ENCODE measurements around the gene NMNAT3.

The NMNAT3 gene

GRCh38 chr3:139633511-139633910 lies 44.3 kb downstream of the NMNAT3 start:
- no peaks in the 10 kb centered on the region for H3K4me1 ChIP-seq
- no peak overlapping the region for H3K4me2 ChIP-seq
- no peaks in the 10 kb centered on the region for H4K20me1 ChIP-seq
- H3K9me3 ChIP-seq (replicated peaks in 1 of 11): no peaks in the 10 kb centered on the region
- H3K36me3 ChIP-seq: no peaks in the 10 kb centered on the region
- H3K27me3 ChIP-seq: no peaks in the 10 kb centered on the region
- H3K9ac ChIP-seq: no peak overlapping the region
- no peak overlapping the region for H3K4me3 ChIP-seq
- no peak for TF ChIP-seq Cebpa-rat (IDR thresholded peaks at IDR 0.05)
- no peak overlapping the region for H3K27ac ChIP-seq

- H3K36me3 ChIP-seq: no peaks in the 10 kb centered on the region
- H3K9me3 ChIP-seq (replicated peaks in 1 of 11): no peaks in the 10 kb centered on the region
- no peak overlapping the region for H3K4me3 ChIP-seq
- TF ChIP-seq Cebpa-rat (IDR thresholded peaks at IDR 0.05): no peak
- H3K4me2 ChIP-seq: no peak overlapping the region
- no peaks in the 10 kb centered on the region for H3K27me3 ChIP-seq
- no peaks in the 10 kb centered on the region for H4K20me1 ChIP-seq
- H3K9ac ChIP-seq: no peak overlapping the region
- no peak overlapping the region for H3K27ac ChIP-seq
- H3K4me1 ChIP-seq: no peaks in the 10 kb centered on the region
Measured at GRCh38 chr3:139630542-139630941, 47.2 kb downstream of the NMNAT3 start.

- no peaks in the 10 kb centered on the region for H4K20me1 ChIP-seq
- no peaks in the 10 kb centered on the region for H3K9me3 ChIP-seq (replicated peaks in 1 of 11)
- H3K4me1 ChIP-seq: no peaks in the 10 kb centered on the region
- no peaks in the 10 kb centered on the region for H3K36me3 ChIP-seq
- no peak overlapping the region for H3K4me3 ChIP-seq
- H3K27ac ChIP-seq: no peak overlapping the region
- H3K4me2 ChIP-seq: no peak overlapping the region
- H3K27me3 ChIP-seq: no peaks in the 10 kb centered on the region
- no peak overlapping the region for H3K9ac ChIP-seq
- TF ChIP-seq Cebpa-rat (IDR thresholded peaks at IDR 0.05): no peak
Measured at GRCh38 chr3:139629033-139629432, 48.7 kb downstream of the NMNAT3 start.

- H3K9ac ChIP-seq: no peak overlapping the region
- no peak overlapping the region for H3K27ac ChIP-seq
- H3K4me3 ChIP-seq: no peak overlapping the region
- no peaks in the 10 kb centered on the region for H3K36me3 ChIP-seq
- H3K4me1 ChIP-seq: no peaks in the 10 kb centered on the region
- TF ChIP-seq Cebpa-rat (IDR thresholded peaks at IDR 0.05): no peak
- no peaks in the 10 kb centered on the region for H4K20me1 ChIP-seq
- no peaks in the 10 kb centered on the region for H3K9me3 ChIP-seq (replicated peaks in 1 of 11)
- H3K27me3 ChIP-seq: no peaks in the 10 kb centered on the region
- no peak overlapping the region for H3K4me2 ChIP-seq
Measured at GRCh38 chr3:139627759-139628158, 50.0 kb downstream of the NMNAT3 start.

- H3K4me1 ChIP-seq: peaks cover 0 to 13% (median 0%) of the 10 kb centered on the region in 10 experiments; a peak in 5 of 20 replicates
- no peaks in the 10 kb centered on the region for H4K20me1 ChIP-seq
- H3K27me3 ChIP-seq: no peaks in the 10 kb centered on the region
- no peak overlapping the region for H3K4me2 ChIP-seq
- H3K4me3 ChIP-seq: no peak overlapping the region
- TF ChIP-seq Cebpa-rat (IDR thresholded peaks at IDR 0.05): no peak
- H3K9ac ChIP-seq: no peak overlapping the region
- no peaks in the 10 kb centered on the region for H3K36me3 ChIP-seq
- no peaks in the 10 kb centered on the region for H3K9me3 ChIP-seq (replicated peaks in 1 of 11)
- H3K27ac ChIP-seq: no peak overlapping the region
Measured at GRCh38 chr3:139620438-139620837, 57.3 kb downstream of the NMNAT3 start.

GRCh38 chr3:139619484-139619883 lies 58.3 kb downstream of the NMNAT3 start:
- Histone ChIP-seq H3K27ac (no peak overlapping the region), H3K4me2 (peak overlapping the region in 6 of 11 experiments; percentile 4 to 34 (median 22); a peak in 8 of 22 replicates), H3K4me3 (no peak overlapping the region), H3K27me3 (no peaks in the 10 kb centered on the region), H4K20me1 (no peaks in the 10 kb centered on the region), H3K36me3 (no peaks in the 10 kb centered on the region), H3K4me1 (peaks cover 0 to 13% (median 0%) of the 10 kb centered on the region in 10 experiments; a peak in 5 of 20 replicates), H3K9me3 (replicated peaks in 1 of 11) (no peaks in the 10 kb centered on the region), H3K9ac (no peak overlapping the region)
- TF ChIP-seq Cebpa-rat (IDR thresholded peaks at IDR 0.05): no peak

- Histone ChIP-seq H3K4me3 (no peak overlapping the region), H3K9me3 (replicated peaks in 1 of 11) (no peaks in the 10 kb centered on the region), H3K36me3 (no peaks in the 10 kb centered on the region), H3K27ac (no peak overlapping the region), H3K27me3 (no peaks in the 10 kb centered on the region), H3K4me2 (no peak overlapping the region), H3K9ac (no peak overlapping the region), H3K4me1 (peaks cover 0 to 13% (median 0%) of the 10 kb centered on the region in 10 experiments; a peak in 5 of 20 replicates), H4K20me1 (no peaks in the 10 kb centered on the region)
- TF ChIP-seq Cebpa-rat (IDR thresholded peaks at IDR 0.05): no peak
Measured at GRCh38 chr3:139617672-139618268, 60.0 kb downstream of the NMNAT3 start.

- Histone ChIP-seq H3K9me3 (replicated peaks in 1 of 11) (0 out of 22 replicates have a peak, but pooled peaks cover 0 to 4% (median 0%) of the 10 kb centered on the region in 11 experiments), H3K4me1 (no peaks in the 10 kb centered on the region), H4K20me1 (no peaks in the 10 kb centered on the region), H3K4me2 (no peak overlapping the region), H3K27me3 (no peaks in the 10 kb centered on the region), H3K4me3 (no peak overlapping the region), H3K9ac (no peak overlapping the region), H3K36me3 (no peaks in the 10 kb centered on the region), H3K27ac (no peak overlapping the region)
- TF ChIP-seq Cebpa-rat (IDR thresholded peaks at IDR 0.05): no peak
Measured at GRCh38 chr3:139611528-139611927, 66.2 kb downstream of the NMNAT3 start.

- Histone ChIP-seq H4K20me1 (no peaks in the 10 kb centered on the region), H3K4me3 (no peak overlapping the region)
- no peak for TF ChIP-seq Cebpa-rat (IDR thresholded peaks at IDR 0.05)
Measured at GRCh38 chr3:139610886-139611285, 66.9 kb downstream of the NMNAT3 start.

GRCh38 chr3:139608924-139609323 lies 68.8 kb downstream of the NMNAT3 start:
- Histone ChIP-seq H3K9me3 (replicated peaks in 1 of 11) (0 out of 22 replicates have a peak, but pooled peaks cover 0 to 4% (median 0%) of the 10 kb centered on the region in 11 experiments), H3K4me3 (no peak overlapping the region), H3K36me3 (no peaks in the 10 kb centered on the region), H3K27me3 (no peaks in the 10 kb centered on the region), H4K20me1 (no peaks in the 10 kb centered on the region; a peak in 1 of 22 replicates), H3K27ac (no peak overlapping the region), H3K4me2 (no peak overlapping the region), H3K9ac (no peak overlapping the region), H3K4me1 (no peaks in the 10 kb centered on the region)
- TF ChIP-seq Cebpa-rat (IDR thresholded peaks at IDR 0.05): no peak

More at GRCh38 chr3:139610886-139611285, 66.9 kb downstream of the NMNAT3 start:
- Histone ChIP-seq H3K27ac (no peak overlapping the region), H3K4me1 (no peaks in the 10 kb centered on the region), H3K9me3 (replicated peaks in 1 of 11) (0 out of 22 replicates have a peak, but pooled peaks cover 0 to 4% (median 0%) of the 10 kb centered on the region in 11 experiments), H3K9ac (no peak overlapping the region), H3K36me3 (no peaks in the 10 kb centered on the region), H3K4me2 (no peak overlapping the region), H3K27me3 (no peaks in the 10 kb centered on the region)

Measured in BLaER1 treated with 17β-estradiol and CSF1 and Interleukin-3, amounts not matched to agents 10 nM and 100 nM (cell line).